ENCODE results near the gene WDR90.
A peak's percentile ranks its signal among the peaks of the same experiment; 100 is the strongest.

WDR90 gene

GRCh38 chr16:638034-638543, 11.1 kb upstream of the WDR90 start:
- H3K27me3 ChIP-seq (ENCODE audit: insufficient read depth, low read length, poor library complexity, severe bottlenecking): no peaks in the 10 kb centered on the region
- H3K79me2 ChIP-seq (ENCODE audit: insufficient read depth, low read length): peaks cover 19% of the 10 kb centered on the region
- TF ChIP-seq EZH2phosphoT487 (IDR thresholded peaks at IDR 0.05; ENCODE audit: borderline replicate concordance): no peak
- TF ChIP-seq, protein P1, sequence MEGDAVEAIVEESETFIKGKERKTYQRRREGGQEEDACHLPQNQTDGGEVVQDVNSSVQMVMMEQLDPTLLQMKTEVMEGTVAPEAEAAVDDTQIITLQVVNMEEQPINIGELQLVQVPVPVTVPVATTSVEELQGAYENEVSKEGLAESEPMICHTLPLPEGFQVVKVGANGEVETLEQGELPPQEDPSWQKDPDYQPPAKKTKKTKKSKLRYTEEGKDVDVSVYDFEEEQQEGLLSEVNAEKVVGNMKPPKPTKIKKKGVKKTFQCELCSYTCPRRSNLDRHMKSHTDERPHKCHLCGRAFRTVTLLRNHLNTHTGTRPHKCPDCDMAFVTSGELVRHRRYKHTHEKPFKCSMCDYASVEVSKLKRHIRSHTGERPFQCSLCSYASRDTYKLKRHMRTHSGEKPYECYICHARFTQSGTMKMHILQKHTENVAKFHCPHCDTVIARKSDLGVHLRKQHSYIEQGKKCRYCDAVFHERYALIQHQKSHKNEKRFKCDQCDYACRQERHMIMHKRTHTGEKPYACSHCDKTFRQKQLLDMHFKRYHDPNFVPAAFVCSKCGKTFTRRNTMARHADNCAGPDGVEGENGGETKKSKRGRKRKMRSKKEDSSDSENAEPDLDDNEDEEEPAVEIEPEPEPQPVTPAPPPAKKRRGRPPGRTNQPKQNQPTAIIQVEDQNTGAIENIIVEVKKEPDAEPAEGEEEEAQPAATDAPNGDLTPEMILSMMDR (conservative IDR thresholded peaks at IDR 0.05; ENCODE audit: low read length): no peak
- no peaks in the 10 kb centered on the region for H4K20me1 ChIP-seq (ENCODE audit: insufficient read depth, low read length, poor library complexity, severe bottlenecking)
- H3K4me2 ChIP-seq (ENCODE audit: low read depth, low read length, poor library complexity, severe bottlenecking): peak overlapping the region; percentile 74
- H3K9me3 ChIP-seq (ENCODE audit: insufficient read depth, low read depth, low read length): no peaks in the 10 kb centered on the region
- H3K9ac ChIP-seq (ENCODE audit: low read depth, low read length, poor library complexity, severe bottlenecking): no peak overlapping the region
- H3K4me3 ChIP-seq (ENCODE audit: low read length, poor library complexity, severe bottlenecking): peak overlapping the region; percentile 75
- H2AFZ ChIP-seq (ENCODE audit: low read length): no peak overlapping the region
- no peaks in the 10 kb centered on the region for H3K36me3 ChIP-seq (ENCODE audit: insufficient read depth, low read length)
- H3K4me1 ChIP-seq (ENCODE audit: insufficient read depth, low read length, poor library complexity, severe bottlenecking): peaks cover 5% of the 10 kb centered on the region
- H3F3A ChIP-seq (ENCODE audit: low read depth): no peaks in the 10 kb centered on the region
- H3K9me2 ChIP-seq (replicated peaks; ENCODE audit: low read depth, low read length): no peaks in the 10 kb centered on the region

DNA sequence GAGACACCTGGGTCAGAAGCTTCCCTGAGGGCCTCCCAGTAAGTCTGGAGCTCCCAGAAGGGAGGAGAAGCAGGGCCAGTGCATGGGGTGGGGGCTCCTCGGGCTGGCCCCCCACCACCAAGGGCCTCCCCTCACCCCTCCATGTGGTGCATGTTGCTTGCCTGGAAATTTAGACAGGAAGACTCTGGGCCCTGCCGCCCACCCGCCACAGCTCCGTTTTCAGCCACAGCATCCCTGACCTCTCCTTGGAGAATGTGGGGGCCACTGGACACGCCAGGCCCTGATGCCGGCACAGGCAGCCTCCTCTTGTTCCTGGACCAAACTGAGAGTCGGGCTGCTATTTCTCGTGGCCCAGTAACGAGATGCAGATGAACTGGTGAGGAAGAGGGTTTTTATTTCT, 10.3 kb upstream of the WDR90 start:
- H3K27me3 ChIP-seq (ENCODE audit: insufficient read depth, low read length, poor library complexity, severe bottlenecking): no peaks in the 10 kb centered on the region
- H3K4me2 ChIP-seq (ENCODE audit: low read depth, low read length, poor library complexity, severe bottlenecking): no peak overlapping the region
- no peaks in the 10 kb centered on the region for H3F3A ChIP-seq (ENCODE audit: low read depth)
- no peak overlapping the region for H3K4me3 ChIP-seq (ENCODE audit: low read length, poor library complexity, severe bottlenecking)
- H3K79me2 ChIP-seq (ENCODE audit: insufficient read depth, low read length): peaks cover 19% of the 10 kb centered on the region
- H3K36me3 ChIP-seq (ENCODE audit: insufficient read depth, low read length): no peaks in the 10 kb centered on the region
- H3K4me1 ChIP-seq (ENCODE audit: insufficient read depth, low read length, poor library complexity, severe bottlenecking): peaks cover 6% of the 10 kb centered on the region
- no peaks in the 10 kb centered on the region for H3K9me3 ChIP-seq (ENCODE audit: insufficient read depth, low read depth, low read length)
- no peak overlapping the region for H3K9ac ChIP-seq (ENCODE audit: low read depth, low read length, poor library complexity, severe bottlenecking)
- no peaks in the 10 kb centered on the region for H4K20me1 ChIP-seq (ENCODE audit: insufficient read depth, low read length, poor library complexity, severe bottlenecking)
- H3K9me2 ChIP-seq (replicated peaks; ENCODE audit: low read depth, low read length): no peaks in the 10 kb centered on the region
- TF ChIP-seq, protein P1 (conservative IDR thresholded peaks at IDR 0.05; ENCODE audit: low read length): no peak
- TF ChIP-seq EZH2phosphoT487 (IDR thresholded peaks at IDR 0.05; ENCODE audit: borderline replicate concordance): no peak
- no peak overlapping the region for H2AFZ ChIP-seq (ENCODE audit: low read length)

DNA sequence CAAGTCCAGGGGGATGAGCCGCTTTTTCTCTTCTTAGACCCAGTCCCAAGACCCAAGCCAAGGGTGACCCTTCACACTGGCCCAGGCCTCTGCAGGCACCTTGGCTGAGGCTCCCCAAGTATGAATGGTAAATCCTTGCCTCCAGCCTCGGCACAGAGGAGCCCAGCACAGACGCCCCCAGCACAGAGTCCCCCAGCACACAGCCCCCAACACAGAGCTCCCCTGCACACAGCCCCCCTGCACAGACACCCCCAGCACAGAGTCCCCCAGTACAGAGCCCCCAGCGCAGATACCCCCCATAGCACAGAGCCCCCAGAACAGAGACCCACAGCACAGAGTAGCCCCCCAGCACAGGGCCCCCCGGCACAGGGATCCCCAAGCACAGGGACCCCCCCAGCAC, 8.6 kb upstream of the WDR90 start:
- Histone ChIP-seq H3K27me3 (ENCODE audit: insufficient read depth, low read length, poor library complexity, severe bottlenecking) (no peaks in the 10 kb centered on the region), H3K9me3 (ENCODE audit: insufficient read depth, low read depth, low read length) (no peaks in the 10 kb centered on the region), H3F3A (ENCODE audit: low read depth) (no peaks in the 10 kb centered on the region), H4K20me1 (ENCODE audit: insufficient read depth, low read length, poor library complexity, severe bottlenecking) (no peaks in the 10 kb centered on the region), H3K9ac (ENCODE audit: low read depth, low read length, poor library complexity, severe bottlenecking) (peak overlapping the region; percentile 91), H3K9me2 (replicated peaks; ENCODE audit: low read depth, low read length) (no peaks in the 10 kb centered on the region), H3K79me2 (ENCODE audit: insufficient read depth, low read length) (peaks cover 8% of the 10 kb centered on the region; the same call in 1 of the 2 replicates), H3K4me3 (ENCODE audit: low read length, poor library complexity, severe bottlenecking) (peak overlapping the region; percentile 82), H3K4me2 (ENCODE audit: low read depth, low read length, poor library complexity, severe bottlenecking) (peak overlapping the region; percentile 76), H3K36me3 (ENCODE audit: insufficient read depth, low read length) (no peaks in the 10 kb centered on the region), H2AFZ (ENCODE audit: low read length) (no peak overlapping the region), H3K4me1 (ENCODE audit: insufficient read depth, low read length, poor library complexity, severe bottlenecking) (peaks cover 6% of the 10 kb centered on the region)
- TF ChIP-seq, protein P1 (conservative IDR thresholded peaks at IDR 0.05; ENCODE audit: low read length): no peak
- TF ChIP-seq EZH2phosphoT487 (IDR thresholded peaks at IDR 0.05; ENCODE audit: borderline replicate concordance): no peak
